ENCODE measurements around the gene COL16A1. TPM values are rescaled to one million over a fixed set of nuclear protein-coding genes. Genes with fewer than 3 reads are reported as not detected.

Gene COL16A1
- total RNA-seq, 4 donors from 2014 or later: 147 to 311 (median 212) TPM

GRCh38 chr1:31687601-31688000 is 16.2 kb downstream of the COL16A1 start:
- WGBS, 2 donors: 74 to 82% methylated on average over 8 of the region's 8 CpGs

DNA sequence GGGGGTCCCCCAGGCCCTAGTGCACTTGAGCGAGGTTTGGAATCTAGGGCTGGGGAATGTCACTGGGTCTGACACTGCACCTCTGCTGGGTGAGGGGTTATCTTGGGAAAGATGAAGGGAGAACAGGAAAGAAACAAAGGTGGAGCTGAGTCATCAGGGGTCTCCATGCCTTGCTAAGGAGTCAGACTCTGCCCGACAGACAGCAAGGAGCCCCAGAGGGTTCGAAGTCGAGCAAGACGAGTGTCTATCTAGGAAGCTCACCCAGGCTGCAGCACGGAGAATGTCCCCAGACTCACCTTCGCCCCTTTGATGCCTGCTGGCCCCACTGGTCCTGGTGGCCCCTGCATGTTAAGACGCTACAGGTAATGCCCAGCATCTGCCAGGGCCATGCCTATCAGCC is 18.0 kb downstream of the COL16A1 start:
- peaks cover 0 to 95% (median 0%) of the 10 kb centered on the region in 3 donors for H3K36me3 ChIP-seq
- H3K4me1 ChIP-seq: peaks cover 0 to 3% (median 1%) of the 10 kb centered on the region in 4 donors
- H3K4me3 ChIP-seq: no peak overlapping the region
- no peak for DNase-seq (ENCODE audit: low spot score in 2 of 2)
- WGBS, 2 donors: 86 to 90% methylated on average over 8 of the region's 8 CpGs
- no peaks in the 10 kb centered on the region for H3K9me3 ChIP-seq
- no peak overlapping the region for H3K27ac ChIP-seq
- TF ChIP-seq, protein P1, sequence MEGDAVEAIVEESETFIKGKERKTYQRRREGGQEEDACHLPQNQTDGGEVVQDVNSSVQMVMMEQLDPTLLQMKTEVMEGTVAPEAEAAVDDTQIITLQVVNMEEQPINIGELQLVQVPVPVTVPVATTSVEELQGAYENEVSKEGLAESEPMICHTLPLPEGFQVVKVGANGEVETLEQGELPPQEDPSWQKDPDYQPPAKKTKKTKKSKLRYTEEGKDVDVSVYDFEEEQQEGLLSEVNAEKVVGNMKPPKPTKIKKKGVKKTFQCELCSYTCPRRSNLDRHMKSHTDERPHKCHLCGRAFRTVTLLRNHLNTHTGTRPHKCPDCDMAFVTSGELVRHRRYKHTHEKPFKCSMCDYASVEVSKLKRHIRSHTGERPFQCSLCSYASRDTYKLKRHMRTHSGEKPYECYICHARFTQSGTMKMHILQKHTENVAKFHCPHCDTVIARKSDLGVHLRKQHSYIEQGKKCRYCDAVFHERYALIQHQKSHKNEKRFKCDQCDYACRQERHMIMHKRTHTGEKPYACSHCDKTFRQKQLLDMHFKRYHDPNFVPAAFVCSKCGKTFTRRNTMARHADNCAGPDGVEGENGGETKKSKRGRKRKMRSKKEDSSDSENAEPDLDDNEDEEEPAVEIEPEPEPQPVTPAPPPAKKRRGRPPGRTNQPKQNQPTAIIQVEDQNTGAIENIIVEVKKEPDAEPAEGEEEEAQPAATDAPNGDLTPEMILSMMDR (IDR thresholded peaks at IDR 0.05): no peak
- TF ChIP-seq EP300 (IDR thresholded peaks at IDR 0.05): no peak
- TF ChIP-seq POLR2A (IDR thresholded peaks at IDR 0.05): no peak
- no peaks in the 10 kb centered on the region for H3K27me3 ChIP-seq

More at GRCh38 chr1:31687601-31688000, 16.2 kb downstream of the COL16A1 start:
- Histone ChIP-seq H3K27ac (no peak overlapping the region), H3K36me3 (peaks cover 0 to 86% (median 0%) of the 10 kb centered on the region in 3 donors), H3K27me3 (no peaks in the 10 kb centered on the region), H3K4me3 (no peak overlapping the region), H3K9me3 (no peaks in the 10 kb centered on the region), H3K4me1 (peaks cover 0 to 3% (median under 1%) of the 10 kb centered on the region in 4 donors)
- TF ChIP-seq EP300 (IDR thresholded peaks at IDR 0.05) (no peak), POLR2A (IDR thresholded peaks at IDR 0.05) (no peak)
- TF ChIP-seq, protein P1 (IDR thresholded peaks at IDR 0.05): no peak
- DNase-seq (ENCODE audit: low spot score in 2 of 2): no peak

- TF ChIP-seq POLR2A (IDR thresholded peaks at IDR 0.05): no peak
- TF ChIP-seq EP300 (IDR thresholded peaks at IDR 0.05): no peak
- TF ChIP-seq, protein P1 (IDR thresholded peaks at IDR 0.05): peak in 2 of 5 experiments; percentile 13 to 22
- Histone ChIP-seq H3K36me3 (peaks cover 0 to 95% (median 0%) of the 10 kb centered on the region in 3 donors), H3K27ac (no peak overlapping the region), H3K9me3 (no peaks in the 10 kb centered on the region), H3K4me1 (peaks cover 0 to 3% (median 1%) of the 10 kb centered on the region in 4 donors), H3K27me3 (no peaks in the 10 kb centered on the region), H3K4me3 (no peak overlapping the region)
- 68 to 73% methylated on average over 10 to 11 of the region's 11 CpGs for WGBS, 2 donors
- no peak for DNase-seq (ENCODE audit: low spot score in 2 of 2)
Observed at GRCh38 chr1:31683997-31684396, 19.8 kb downstream of the COL16A1 start.

DNA sequence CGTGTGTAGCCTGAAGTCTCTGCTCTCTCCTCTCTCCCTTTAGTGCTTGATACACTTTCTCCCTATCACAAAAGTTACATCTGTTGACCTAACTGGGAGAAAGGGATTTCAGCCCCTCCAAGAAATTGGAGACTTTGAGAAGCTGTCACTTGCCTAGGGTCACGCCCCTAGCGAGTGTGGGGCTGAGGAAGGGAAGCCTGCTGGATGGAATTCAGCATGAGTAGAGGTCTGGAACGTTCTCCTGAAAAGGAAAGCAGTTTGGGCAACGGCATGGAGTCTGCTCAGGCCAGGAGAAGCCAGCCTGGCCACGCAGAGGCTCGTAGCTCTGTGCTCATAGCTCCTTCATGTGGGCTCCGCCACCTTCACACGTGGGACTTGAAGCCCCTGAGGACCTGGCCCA is 22.4 kb downstream of the COL16A1 start:
- Histone ChIP-seq H3K4me3 (no peak overlapping the region), H3K27ac (no peak overlapping the region), H3K4me1 (peaks cover 0 to 8% (median 0%) of the 10 kb centered on the region in 4 donors), H3K36me3 (peaks cover 0 to 95% (median 0%) of the 10 kb centered on the region in 3 donors), H3K27me3 (no peaks in the 10 kb centered on the region), H3K9me3 (no peaks in the 10 kb centered on the region)
- 66 to 67% methylated on average over 9 of the region's 9 CpGs for WGBS, 2 donors
- no peak for TF ChIP-seq POLR2A (IDR thresholded peaks at IDR 0.05)
- TF ChIP-seq, protein P1 (IDR thresholded peaks at IDR 0.05): no peak
- no peak for TF ChIP-seq EP300 (IDR thresholded peaks at IDR 0.05)
- no peak for DNase-seq (ENCODE audit: low spot score in 2 of 2)

DNA sequence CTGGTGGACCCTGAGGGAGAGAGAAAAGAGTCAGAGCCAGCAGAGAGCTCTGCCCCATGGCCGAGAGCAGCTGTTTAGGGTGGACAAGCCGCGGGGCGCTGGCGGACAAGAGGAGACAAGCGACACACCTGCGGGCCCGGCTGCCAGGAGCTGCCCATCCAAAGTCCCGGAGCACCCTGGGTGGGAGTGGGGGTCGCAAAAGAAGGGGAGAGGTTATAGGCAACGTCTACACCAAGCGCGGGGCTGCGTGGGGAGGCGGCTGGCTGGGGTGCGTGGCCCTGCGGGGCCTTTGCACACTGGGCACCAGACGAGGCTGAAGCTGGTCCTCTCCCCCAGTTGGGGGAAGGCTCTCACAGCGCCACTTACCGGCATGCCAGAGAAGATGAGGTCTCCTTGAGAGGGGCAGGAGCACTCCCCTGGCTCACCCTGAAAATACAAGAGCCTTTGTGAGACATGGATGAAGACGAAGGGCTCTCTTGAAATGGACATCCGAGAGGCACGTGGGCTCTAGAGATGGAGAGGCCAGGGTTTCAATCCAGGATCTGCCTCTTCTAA is 24.1 kb downstream of the COL16A1 start:
- Histone ChIP-seq H3K4me1 (peaks cover 0 to 12% (median 0%) of the 10 kb centered on the region in 4 donors), H3K27ac (no peak overlapping the region), H3K36me3 (peaks cover 0 to 84% (median 0%) of the 10 kb centered on the region in 3 donors), H3K4me3 (no peak overlapping the region), H3K27me3 (no peaks in the 10 kb centered on the region), H3K9me3 (no peaks in the 10 kb centered on the region)
- TF ChIP-seq EP300 (IDR thresholded peaks at IDR 0.05): no peak
- TF ChIP-seq, protein P1 (IDR thresholded peaks at IDR 0.05): no peak
- no peak for TF ChIP-seq POLR2A (IDR thresholded peaks at IDR 0.05)
- no peak for DNase-seq (ENCODE audit: low spot score in 2 of 2)
- 79% methylated on average over 23 of the region's 23 CpGs for WGBS, 2 donors

Data from tibial nerve (tissue), 4 donors.